Measurements from ENCODE around the gene DCAF5.

DNA sequence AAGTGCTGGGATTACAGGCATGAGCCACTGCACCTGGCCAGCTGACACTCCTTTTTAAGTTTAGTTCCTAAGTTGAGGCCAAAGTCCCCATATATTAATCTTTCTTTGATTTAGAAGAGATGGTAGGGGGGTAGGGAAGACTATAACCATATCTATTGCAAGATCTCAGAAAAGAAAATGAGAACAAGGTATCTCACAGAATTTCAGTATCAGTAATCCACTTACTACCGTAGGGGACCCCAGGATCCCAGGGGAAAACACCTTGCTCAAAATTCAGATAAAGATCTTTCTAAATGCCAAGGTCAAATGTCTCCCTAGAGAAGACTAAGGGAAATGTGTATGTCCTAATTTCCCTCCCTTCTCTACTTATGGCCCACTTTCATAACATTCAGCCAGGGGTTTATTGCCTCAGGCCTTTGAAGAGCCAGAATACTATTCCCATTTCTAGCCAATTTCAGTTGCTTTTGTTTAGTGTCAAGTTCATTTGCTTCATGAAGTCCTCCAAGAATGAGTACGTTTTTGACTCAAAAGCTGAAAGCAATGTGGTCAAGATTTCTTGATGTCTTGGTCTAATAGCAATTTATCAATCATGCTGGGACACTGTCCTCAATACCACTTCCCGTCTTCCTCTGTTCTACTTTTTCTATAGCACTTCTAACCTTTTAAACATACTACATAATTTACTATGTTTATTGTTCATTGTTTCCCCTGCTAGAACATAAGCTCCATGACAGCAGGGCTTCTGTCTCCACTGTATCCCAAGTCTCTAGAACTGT, 86.3 kb downstream of the DCAF5 start:
- TF ChIP-seq, protein P1, sequence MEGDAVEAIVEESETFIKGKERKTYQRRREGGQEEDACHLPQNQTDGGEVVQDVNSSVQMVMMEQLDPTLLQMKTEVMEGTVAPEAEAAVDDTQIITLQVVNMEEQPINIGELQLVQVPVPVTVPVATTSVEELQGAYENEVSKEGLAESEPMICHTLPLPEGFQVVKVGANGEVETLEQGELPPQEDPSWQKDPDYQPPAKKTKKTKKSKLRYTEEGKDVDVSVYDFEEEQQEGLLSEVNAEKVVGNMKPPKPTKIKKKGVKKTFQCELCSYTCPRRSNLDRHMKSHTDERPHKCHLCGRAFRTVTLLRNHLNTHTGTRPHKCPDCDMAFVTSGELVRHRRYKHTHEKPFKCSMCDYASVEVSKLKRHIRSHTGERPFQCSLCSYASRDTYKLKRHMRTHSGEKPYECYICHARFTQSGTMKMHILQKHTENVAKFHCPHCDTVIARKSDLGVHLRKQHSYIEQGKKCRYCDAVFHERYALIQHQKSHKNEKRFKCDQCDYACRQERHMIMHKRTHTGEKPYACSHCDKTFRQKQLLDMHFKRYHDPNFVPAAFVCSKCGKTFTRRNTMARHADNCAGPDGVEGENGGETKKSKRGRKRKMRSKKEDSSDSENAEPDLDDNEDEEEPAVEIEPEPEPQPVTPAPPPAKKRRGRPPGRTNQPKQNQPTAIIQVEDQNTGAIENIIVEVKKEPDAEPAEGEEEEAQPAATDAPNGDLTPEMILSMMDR (IDR thresholded peaks at IDR 0.05), result no peak
- no peak for TF ChIP-seq POLR2A (IDR thresholded peaks at IDR 0.05)
